CD4-positive, CD25-positive, alpha-beta regulatory T cell (primary cell): ENCODE data around the gene AGAP6. TPM values are rescaled to one million over a fixed set of nuclear protein-coding genes. Genes with fewer than 3 reads are reported as not detected.
"Not testable (repeated sequence)": the region's sequence is repeated elsewhere in the genome, so short reads cannot be mapped to it uniquely, and the experiment has no call there.

ENCODE experiments used
- ATAC-seq, 2 donors: fragments of 150-1000 bp; cut with Tn5 transposase; one replicate each; pipeline ENCODE4 v1.10.0; 2021; ENCODE audit warnings: low read depth in 2 of 2, moderate number of reproducible peaks in 2 of 2, moderate library complexity in 1 of 2
- DNase-seq, 3 donors: peaks; one replicate each; pipeline versions ENCODE4 v3.0.0 to v3.0.0-alpha.2; 2012 to 2022; ENCODE audit warnings: mixed read lengths in 1 of 3
- H3K27ac ChIP-seq: one replicate; pipeline ENCODE4 v1.7.0; 2013; ENCODE audit warnings: mild to moderate bottlenecking, low read length; ENCODE audit not compliant: insufficient read depth, poor library complexity, severe bottlenecking
- H3K27me3 ChIP-seq: one replicate; pipeline ENCODE4 v1.7.0; 2013; ENCODE audit warnings: low read length; ENCODE audit not compliant: control insufficient read depth, insufficient read depth
- H3K36me3 ChIP-seq: one replicate; pipeline ENCODE4 v1.7.0; 2013; ENCODE audit warnings: mild to moderate bottlenecking, low read length, moderate library complexity; ENCODE audit not compliant: control insufficient read depth, insufficient read depth
- H3K4me1 ChIP-seq: 2 replicates; pipeline ENCODE4 v1.7.0; 2013; ENCODE audit warnings: mild to moderate bottlenecking, low read length; ENCODE audit not compliant: insufficient read depth, control insufficient read depth, poor library complexity, severe bottlenecking
- H3K4me3 ChIP-seq: one replicate; pipeline ENCODE4 v1.7.0; 2013; ENCODE audit warnings: low read depth, mild to moderate bottlenecking, low read length, moderate library complexity
- H3K9me3 ChIP-seq, 2 experiments: 1 replicate in 1 of 2; 2 replicates in 1 of 2; pipeline ENCODE4 v1.7.0; 2013; ENCODE audit warnings: low read length in 2 of 2, mild to moderate bottlenecking in 1 of 2, moderate library complexity in 1 of 2; ENCODE audit not compliant: control insufficient read depth in 2 of 2
- H3K27ac Mint-ChIP-seq, 3 donors: one replicate each; pipeline ENCODE4 v1.8.0; 2020 to 2022; ENCODE audit warnings: mild to moderate bottlenecking in 3 of 3, mixed read lengths in 3 of 3, moderate library complexity in 2 of 3
- H3K27me3 Mint-ChIP-seq: one replicate; pipeline ENCODE4 v1.8.0; 2022; ENCODE audit warnings: mild to moderate bottlenecking, mixed read lengths
- H3K36me3 Mint-ChIP-seq: one replicate; pipeline ENCODE4 v1.8.0; 2020; ENCODE audit warnings: mixed read lengths
- H3K4me1 Mint-ChIP-seq, 4 donors: one replicate each; pipeline ENCODE4 v1.8.0; 2020 to 2022; ENCODE audit warnings: mixed read lengths in 4 of 4, mild to moderate bottlenecking in 1 of 4
- H3K4me3 Mint-ChIP-seq, 4 donors: one replicate each; pipeline ENCODE4 v1.8.0; 2020 to 2022; ENCODE audit warnings: mild to moderate bottlenecking in 4 of 4, mixed read lengths in 4 of 4, moderate library complexity in 3 of 4
- H3K9me3 Mint-ChIP-seq, 7 donors: one replicate each; pipeline ENCODE4 v1.8.0; 2020 to 2022; ENCODE audit warnings: mixed read lengths in 7 of 7, mild to moderate bottlenecking in 3 of 7, moderate library complexity in 2 of 7
- polyA plus RNA-seq, 4 donors: library from polyadenylated mRNA; unstranded; fragments of 300-500 nt; fragmentation: Illumina TruSeq; gene quantifications; one replicate each; pipeline ENCODE4 v1.2.3, GENCODE V29; 2021
- total RNA-seq: library from RNA; stranded (reverse); gene quantifications from one replicate; pipeline ENCODE4 v1.2.3, GENCODE V29; 2022

The AGAP6 gene
- total and polyA plus RNA-seq, 5 donors from 2014 or later, result 0.26 to 18.9 (median 0.77) TPM

DNA sequence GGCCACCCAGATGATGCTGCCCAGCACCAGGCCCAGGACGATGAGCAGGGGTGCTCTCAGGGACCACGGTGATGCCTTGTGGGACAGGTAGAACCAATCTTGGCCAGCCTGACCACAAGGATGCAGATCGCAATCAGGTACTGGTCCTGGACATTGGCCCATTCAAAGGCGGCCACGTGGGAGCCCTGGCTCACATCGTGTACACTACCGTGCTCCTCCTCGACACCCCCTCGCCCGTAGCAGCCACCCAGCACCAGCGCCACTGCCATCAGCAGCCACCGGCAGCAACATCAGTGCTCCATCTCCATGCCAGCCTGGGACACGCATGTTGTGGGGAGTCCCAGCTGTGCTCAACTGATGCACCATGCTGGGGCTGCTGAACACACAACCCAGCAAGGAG is 39.0 kb downstream of the AGAP6 start:
- peaks cover 3% of the 10 kb centered on the region for H3K36me3 Mint-ChIP-seq
- Histone ChIP-seq H3K4me1 (no peaks in the 10 kb centered on the region), H3K4me3 (no peak overlapping the region), H3K27me3 (peaks cover 3% of the 10 kb centered on the region), H3K27ac (no peak overlapping the region), H3K36me3 (no peaks in the 10 kb centered on the region), H3K9me3 (no peaks in the 10 kb centered on the region)
- no peak for DNase-seq
- no peak overlapping the region for H3K4me3 Mint-ChIP-seq
- H3K27me3 Mint-ChIP-seq, result peaks cover 33% of the 10 kb centered on the region
- ATAC-seq, result no peak
- H3K27ac Mint-ChIP-seq, result no peak overlapping the region
- H3K9me3 Mint-ChIP-seq, result no peaks in the 10 kb centered on the region
- H3K4me1 Mint-ChIP-seq, result no peaks in the 10 kb centered on the region

DNA sequence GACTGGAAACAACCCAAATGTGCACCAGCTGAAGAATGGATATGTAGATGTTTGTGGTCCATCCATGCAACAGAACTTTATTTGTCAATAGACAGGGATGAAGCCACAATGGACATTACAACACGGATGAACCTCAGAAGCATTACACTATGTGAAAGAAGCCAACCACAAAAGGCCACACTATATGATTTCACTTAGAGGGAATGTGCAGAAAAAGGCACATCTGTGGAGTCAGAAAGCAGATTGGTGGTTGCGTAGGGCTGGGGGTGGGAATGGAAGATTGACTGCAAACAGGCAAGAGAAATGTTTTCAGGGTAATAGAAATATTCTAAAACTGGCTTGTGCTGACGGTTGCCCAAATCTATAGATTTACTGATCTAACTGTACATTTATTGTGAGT is 45.3 kb downstream of the AGAP6 start:
- no peaks in the 10 kb centered on the region for H3K9me3 Mint-ChIP-seq
- no peak overlapping the region for H3K4me3 Mint-ChIP-seq
- no peak overlapping the region for H3K4me3 ChIP-seq
- H3K27ac Mint-ChIP-seq, result no peak overlapping the region
- DNase-seq (no peak), ATAC-seq (no peak)
- H3K36me3 ChIP-seq, result no peaks in the 10 kb centered on the region
- no peaks in the 10 kb centered on the region for H3K36me3 Mint-ChIP-seq
- no peaks in the 10 kb centered on the region for H3K4me1 Mint-ChIP-seq
- H3K4me1 ChIP-seq, result no peaks in the 10 kb centered on the region
- no peaks in the 10 kb centered on the region for H3K9me3 ChIP-seq
- H3K27me3 ChIP-seq, result no peaks in the 10 kb centered on the region
- peaks cover 16% of the 10 kb centered on the region for H3K27me3 Mint-ChIP-seq
- H3K27ac ChIP-seq, result no peak overlapping the region

DNA sequence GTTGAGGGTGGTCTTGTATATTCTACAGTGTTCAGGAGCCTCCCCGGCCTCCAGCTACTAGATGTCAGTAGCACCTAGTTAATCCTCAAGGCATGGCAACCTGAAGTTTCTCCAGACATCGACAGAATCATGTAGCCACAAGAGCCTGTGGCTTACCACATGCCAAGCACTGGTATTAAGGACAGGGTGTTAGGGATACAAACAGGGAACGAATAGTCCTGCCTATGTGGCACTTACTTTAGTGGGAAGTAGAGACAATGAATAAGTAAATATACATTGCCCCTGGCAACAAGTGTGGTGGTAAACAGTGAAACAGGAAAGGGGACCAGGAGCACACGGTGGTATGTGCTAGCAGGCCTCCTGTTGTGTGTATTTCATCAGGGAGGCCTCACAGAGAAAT is 47.1 kb downstream of the AGAP6 start:
- H3K27me3 ChIP-seq, ATAC-seq, H3K9me3 Mint-ChIP-seq, H3K36me3 ChIP-seq, H3K4me1 ChIP-seq, H3K27ac ChIP-seq, DNase-seq, H3K4me3 ChIP-seq, H3K9me3 ChIP-seq, H3K4me3 Mint-ChIP-seq, H3K27ac Mint-ChIP-seq, H3K4me1 Mint-ChIP-seq, H3K36me3 Mint-ChIP-seq: not testable (repeated sequence)
- H3K27me3 Mint-ChIP-seq, result peaks cover 12% of the 10 kb centered on the region

DNA sequence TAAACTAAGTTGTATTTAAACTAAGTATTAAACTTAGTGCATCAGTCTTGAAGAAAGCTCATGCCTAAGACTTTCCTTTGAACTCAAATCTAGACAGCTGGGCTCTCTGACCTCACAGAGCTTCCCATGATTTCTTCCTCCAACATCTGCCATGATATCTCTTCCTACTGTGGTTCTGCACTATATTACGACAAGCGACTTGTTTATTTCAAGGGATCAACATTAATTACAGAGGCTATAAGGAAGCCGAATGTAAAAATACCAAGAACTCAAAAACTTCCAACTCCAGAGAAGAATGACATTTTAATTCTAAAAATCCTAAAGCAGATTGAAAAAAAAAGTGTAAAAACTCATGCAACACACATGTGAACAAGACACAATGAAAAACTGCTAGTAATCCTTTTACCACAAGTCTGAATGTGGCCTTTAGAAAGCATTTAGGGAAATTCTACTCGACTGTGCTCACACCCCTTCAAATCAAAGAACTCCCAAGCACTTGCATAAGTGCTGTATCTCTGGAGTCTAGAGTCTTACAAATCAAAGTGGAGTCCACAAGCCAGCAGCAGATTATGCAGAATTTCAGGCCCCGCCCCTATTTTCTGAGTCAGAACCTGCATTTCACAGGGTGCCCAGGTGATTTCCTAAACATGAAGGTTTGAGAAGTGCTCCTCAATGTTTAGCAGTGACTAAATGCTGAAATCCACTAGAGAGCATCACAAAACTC is 56.9 kb downstream of the AGAP6 start:
- no peak overlapping the region for H3K4me3 Mint-ChIP-seq
- no peak for DNase-seq
- no peak for ATAC-seq
- no peaks in the 10 kb centered on the region for H3K4me1 Mint-ChIP-seq
- Histone ChIP-seq H3K27me3 (no peaks in the 10 kb centered on the region), H3K36me3 (no peaks in the 10 kb centered on the region), H3K4me1 (no peaks in the 10 kb centered on the region), H3K4me3 (no peak overlapping the region), H3K27ac (no peak overlapping the region), H3K9me3 (no peaks in the 10 kb centered on the region)
- H3K36me3 Mint-ChIP-seq, result no peaks in the 10 kb centered on the region
- peaks cover 4% of the 10 kb centered on the region for H3K27me3 Mint-ChIP-seq
- H3K9me3 Mint-ChIP-seq, result no peaks in the 10 kb centered on the region
- no peak overlapping the region for H3K27ac Mint-ChIP-seq

DNA sequence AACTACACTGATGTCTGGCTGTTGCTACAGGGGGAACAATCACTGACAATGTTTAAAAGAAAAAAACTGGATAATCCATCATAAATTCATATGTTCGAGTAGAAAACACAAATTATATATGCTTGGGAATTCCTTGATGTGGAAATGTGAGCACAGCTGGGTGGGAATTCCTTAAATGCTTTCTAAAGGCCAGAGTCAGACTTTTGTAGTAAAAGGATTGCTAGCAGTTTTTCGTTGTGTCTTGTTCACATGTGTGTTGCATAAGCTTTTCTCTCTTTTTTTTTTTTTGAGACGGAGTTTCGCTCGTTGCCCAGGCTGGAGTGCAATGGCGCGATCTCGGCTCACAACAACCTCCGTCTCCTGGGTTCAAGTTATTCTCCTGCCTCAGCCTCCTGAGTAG is 58.3 kb downstream of the AGAP6 start:
- not testable (repeated sequence) for H3K36me3 ChIP-seq, H3K9me3 Mint-ChIP-seq, H3K9me3 ChIP-seq, H3K27me3 Mint-ChIP-seq, H3K27ac Mint-ChIP-seq, H3K4me1 ChIP-seq, H3K27me3 ChIP-seq, H3K4me3 Mint-ChIP-seq, H3K27ac ChIP-seq, H3K4me1 Mint-ChIP-seq, ATAC-seq, H3K36me3 Mint-ChIP-seq, H3K4me3 ChIP-seq, DNase-seq

DNA sequence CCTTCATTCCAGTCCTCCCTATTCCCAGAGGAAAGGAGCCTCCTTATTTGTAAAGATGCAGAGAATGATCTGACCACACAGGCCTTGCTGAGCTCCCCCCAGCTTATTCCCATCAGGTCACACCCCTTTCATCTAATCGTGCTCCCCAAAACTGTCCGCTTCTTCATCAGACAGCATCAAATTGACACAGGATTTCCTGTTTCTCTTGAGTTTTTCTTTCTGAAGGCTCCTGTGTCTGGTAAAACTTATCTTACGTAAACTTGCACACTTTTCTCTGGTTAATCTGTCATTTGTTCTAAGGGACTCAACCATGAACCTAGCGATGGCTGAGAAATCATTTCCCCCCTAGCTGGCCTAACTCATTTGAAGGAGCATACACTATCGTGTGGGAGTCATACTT is 59.4 kb downstream of the AGAP6 start:
- H3K36me3 Mint-ChIP-seq, H3K27me3 ChIP-seq, H3K27ac ChIP-seq, ATAC-seq, H3K27ac Mint-ChIP-seq, DNase-seq, H3K36me3 ChIP-seq, H3K4me1 Mint-ChIP-seq, H3K9me3 Mint-ChIP-seq, H3K4me3 Mint-ChIP-seq, H3K4me3 ChIP-seq, H3K4me1 ChIP-seq, H3K27me3 Mint-ChIP-seq, H3K9me3 ChIP-seq: not testable (repeated sequence)

DNA sequence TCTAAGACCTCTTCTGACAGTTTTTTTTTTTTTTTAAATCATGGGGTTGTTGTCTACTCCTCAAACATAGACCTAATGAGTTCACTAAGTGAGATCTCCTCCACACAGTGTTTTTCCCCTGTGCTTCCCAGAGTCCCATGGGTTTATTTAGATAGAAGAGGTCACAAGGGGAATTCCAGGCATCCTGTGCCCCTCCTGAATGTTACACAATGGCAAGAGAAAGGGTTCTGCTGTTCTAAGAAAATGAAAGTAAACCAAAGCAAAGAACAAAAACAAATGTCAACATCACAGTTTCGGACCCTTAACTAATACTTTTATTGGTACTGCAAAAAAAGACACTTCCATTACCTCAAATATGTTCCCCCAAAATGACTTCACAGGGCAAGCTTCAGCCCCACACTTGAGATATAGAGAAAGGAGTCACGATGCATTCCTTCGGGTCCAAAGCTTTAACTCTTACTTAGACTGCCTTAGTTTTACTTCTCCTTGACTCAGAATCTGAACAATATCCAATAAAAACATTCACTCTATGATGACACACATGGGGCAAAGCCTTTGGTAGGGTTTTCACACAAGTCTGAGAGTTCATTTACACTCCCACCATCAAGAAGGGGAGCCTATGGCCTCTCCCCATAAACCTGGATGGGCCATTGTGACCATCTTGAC is 63.9 kb downstream of the AGAP6 start:
- H3K4me3 Mint-ChIP-seq, H3K36me3 ChIP-seq, H3K27ac Mint-ChIP-seq, H3K27ac ChIP-seq, H3K36me3 Mint-ChIP-seq, H3K9me3 ChIP-seq, H3K4me3 ChIP-seq, H3K4me1 Mint-ChIP-seq, H3K9me3 Mint-ChIP-seq, ATAC-seq, DNase-seq, H3K4me1 ChIP-seq, H3K27me3 ChIP-seq, H3K27me3 Mint-ChIP-seq: not testable (repeated sequence)

DNA sequence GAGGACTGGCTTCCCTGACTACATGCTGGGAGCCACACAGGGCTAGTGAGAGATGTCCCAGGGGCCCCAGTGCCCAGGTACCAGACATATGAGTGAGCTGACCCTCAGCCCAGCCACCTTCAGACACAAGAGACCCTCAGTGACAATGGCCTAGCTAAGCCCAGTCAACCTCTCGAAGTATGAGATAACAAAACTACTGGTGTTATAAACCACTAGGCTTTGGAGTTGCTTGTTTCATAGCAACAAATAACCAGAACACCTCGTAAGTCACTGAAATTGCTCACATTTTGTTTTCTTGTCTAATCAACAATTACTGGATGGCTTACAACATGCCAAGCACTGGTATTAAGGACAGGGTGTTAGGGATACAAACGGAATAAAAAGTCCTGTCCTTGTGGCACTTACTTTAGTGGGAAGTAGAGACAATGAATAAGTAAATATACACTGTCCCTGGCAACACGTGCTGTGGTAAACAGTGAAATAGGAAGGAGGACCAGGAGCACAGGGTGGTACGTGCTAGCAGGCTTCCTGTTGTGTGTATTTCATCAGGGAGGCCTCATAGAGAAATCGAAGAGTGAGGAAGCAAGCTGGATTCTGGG is 64.7 kb downstream of the AGAP6 start:
- not testable (repeated sequence) for H3K27ac Mint-ChIP-seq, ATAC-seq, H3K9me3 Mint-ChIP-seq, H3K27ac ChIP-seq, H3K36me3 ChIP-seq, H3K4me1 Mint-ChIP-seq, H3K4me1 ChIP-seq, H3K9me3 ChIP-seq, H3K4me3 Mint-ChIP-seq, H3K27me3 ChIP-seq, H3K36me3 Mint-ChIP-seq, H3K27me3 Mint-ChIP-seq, H3K4me3 ChIP-seq, DNase-seq
